ENCODE measurements around the gene RAI14. TPM values are rescaled to one million over a fixed set of nuclear protein-coding genes. Genes with fewer than 3 reads are reported as not detected.

RAI14 gene
- total RNA-seq, 1 donor from 2014 or later, result 259 TPM

- no peak overlapping the region for H3K4me3 Mint-ChIP-seq (ENCODE audit: unreplicated experiment)
- H3K27me3 Mint-ChIP-seq (ENCODE audit: unreplicated experiment), result no peaks in the 10 kb centered on the region
- H3K27ac Mint-ChIP-seq (ENCODE audit: unreplicated experiment), result no peak overlapping the region
- no peaks in the 10 kb centered on the region for H3K36me3 Mint-ChIP-seq (ENCODE audit: unreplicated experiment)
- TF ChIP-seq CTCF (IDR thresholded peaks at IDR 0.05; ENCODE audit: partially characterized antibody, unreplicated experiment), result no peak
- H3K4me1 Mint-ChIP-seq (ENCODE audit: low read depth, unreplicated experiment), result no peaks in the 10 kb centered on the region
- no peaks in the 10 kb centered on the region for H3K9me3 Mint-ChIP-seq (ENCODE audit: unreplicated experiment)
- DNase-seq, result no peak
Observed at GRCh38 chr5:34626036-34626435, 30.1 kb upstream of the RAI14 start.

GRCh38 chr5:34626751-34627150, 29.4 kb upstream of the RAI14 start:
- no peaks in the 10 kb centered on the region for H3K27me3 Mint-ChIP-seq (ENCODE audit: unreplicated experiment)
- no peak for DNase-seq
- TF ChIP-seq CTCF (IDR thresholded peaks at IDR 0.05; ENCODE audit: partially characterized antibody, unreplicated experiment), result no peak
- H3K4me3 Mint-ChIP-seq (ENCODE audit: unreplicated experiment), result no peak overlapping the region
- H3K9me3 Mint-ChIP-seq (ENCODE audit: unreplicated experiment), result no peaks in the 10 kb centered on the region
- no peak overlapping the region for H3K27ac Mint-ChIP-seq (ENCODE audit: unreplicated experiment)
- H3K36me3 Mint-ChIP-seq (ENCODE audit: unreplicated experiment), result no peaks in the 10 kb centered on the region
- H3K4me1 Mint-ChIP-seq (ENCODE audit: low read depth, unreplicated experiment), result no peaks in the 10 kb centered on the region

- Mint-ChIP-seq H3K36me3 (ENCODE audit: unreplicated experiment) (no peaks in the 10 kb centered on the region), H3K4me1 (ENCODE audit: low read depth, unreplicated experiment) (no peaks in the 10 kb centered on the region), H3K27ac (ENCODE audit: unreplicated experiment) (no peak overlapping the region), H3K27me3 (ENCODE audit: unreplicated experiment) (no peaks in the 10 kb centered on the region), H3K4me3 (ENCODE audit: unreplicated experiment) (no peak overlapping the region), H3K9me3 (ENCODE audit: unreplicated experiment) (no peaks in the 10 kb centered on the region)
- no peak for DNase-seq
- no peak for TF ChIP-seq CTCF (IDR thresholded peaks at IDR 0.05; ENCODE audit: partially characterized antibody, unreplicated experiment)
Observed at GRCh38 chr5:34627794-34628193, 28.3 kb upstream of the RAI14 start.

- no peak for DNase-seq
- H3K4me3 Mint-ChIP-seq (ENCODE audit: unreplicated experiment), result no peak overlapping the region
- no peaks in the 10 kb centered on the region for H3K9me3 Mint-ChIP-seq (ENCODE audit: unreplicated experiment)
- no peak for TF ChIP-seq CTCF (IDR thresholded peaks at IDR 0.05; ENCODE audit: partially characterized antibody, unreplicated experiment)
- H3K27me3 Mint-ChIP-seq (ENCODE audit: unreplicated experiment), result no peaks in the 10 kb centered on the region
- H3K36me3 Mint-ChIP-seq (ENCODE audit: unreplicated experiment), result no peaks in the 10 kb centered on the region
- no peak overlapping the region for H3K27ac Mint-ChIP-seq (ENCODE audit: unreplicated experiment)
- peaks cover 2% of the 10 kb centered on the region for H3K4me1 Mint-ChIP-seq (ENCODE audit: low read depth, unreplicated experiment)
Observed at GRCh38 chr5:34628373-34628772, 27.8 kb upstream of the RAI14 start.

- Mint-ChIP-seq H3K27me3 (ENCODE audit: unreplicated experiment) (no peaks in the 10 kb centered on the region), H3K9me3 (ENCODE audit: unreplicated experiment) (no peaks in the 10 kb centered on the region), H3K27ac (ENCODE audit: unreplicated experiment) (no peak overlapping the region), H3K4me3 (ENCODE audit: unreplicated experiment) (no peak overlapping the region), H3K36me3 (ENCODE audit: unreplicated experiment) (no peaks in the 10 kb centered on the region), H3K4me1 (ENCODE audit: low read depth, unreplicated experiment) (peaks cover 2% of the 10 kb centered on the region)
- DNase-seq, result no peak
- TF ChIP-seq CTCF (IDR thresholded peaks at IDR 0.05; ENCODE audit: partially characterized antibody, unreplicated experiment), result no peak
Observed at GRCh38 chr5:34630596-34630995, 25.5 kb upstream of the RAI14 start.

Data from glutamatergic neuron (in vitro differentiated cells).